AG09319 (cell line): ENCODE data around the gene VASN.

Experiments
- DNase-seq: peaks from one replicate; pipeline ENCODE4 v3.0.0-alpha.2; 2010; ENCODE audit warnings: low read depth; ENCODE audit errors: extremely low read depth
- TF ChIP-seq, protein P1 (sequence below): IDR thresholded peaks from 2 replicates; pipeline ENCODE4 v1.5.1; 2011; ENCODE audit warnings: low read depth, mild to moderate bottlenecking, inconsistent platforms, low read length, moderate library complexity

The VASN gene

GRCh38 chr16:4359914-4360313, 11.7 kb upstream of the VASN start:
- TF ChIP-seq, protein P1, sequence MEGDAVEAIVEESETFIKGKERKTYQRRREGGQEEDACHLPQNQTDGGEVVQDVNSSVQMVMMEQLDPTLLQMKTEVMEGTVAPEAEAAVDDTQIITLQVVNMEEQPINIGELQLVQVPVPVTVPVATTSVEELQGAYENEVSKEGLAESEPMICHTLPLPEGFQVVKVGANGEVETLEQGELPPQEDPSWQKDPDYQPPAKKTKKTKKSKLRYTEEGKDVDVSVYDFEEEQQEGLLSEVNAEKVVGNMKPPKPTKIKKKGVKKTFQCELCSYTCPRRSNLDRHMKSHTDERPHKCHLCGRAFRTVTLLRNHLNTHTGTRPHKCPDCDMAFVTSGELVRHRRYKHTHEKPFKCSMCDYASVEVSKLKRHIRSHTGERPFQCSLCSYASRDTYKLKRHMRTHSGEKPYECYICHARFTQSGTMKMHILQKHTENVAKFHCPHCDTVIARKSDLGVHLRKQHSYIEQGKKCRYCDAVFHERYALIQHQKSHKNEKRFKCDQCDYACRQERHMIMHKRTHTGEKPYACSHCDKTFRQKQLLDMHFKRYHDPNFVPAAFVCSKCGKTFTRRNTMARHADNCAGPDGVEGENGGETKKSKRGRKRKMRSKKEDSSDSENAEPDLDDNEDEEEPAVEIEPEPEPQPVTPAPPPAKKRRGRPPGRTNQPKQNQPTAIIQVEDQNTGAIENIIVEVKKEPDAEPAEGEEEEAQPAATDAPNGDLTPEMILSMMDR = no peak
- no peak for DNase-seq

- TF ChIP-seq, protein P1 = no peak
- DNase-seq = no peak
These were observed 11.1 kb upstream of the VASN start for GRCh38 chr16:4360538-4361021.

GRCh38 chr16:4361033-4361943, 10.4 kb upstream of the VASN start:
- no peak for DNase-seq
- TF ChIP-seq, protein P1 = no peak

GRCh38 chr16:4361944-4362311, 9.7 kb upstream of the VASN start:
- no peak for DNase-seq
- TF ChIP-seq, protein P1 = no peak

- TF ChIP-seq, protein P1 = no peak
- DNase-seq = no peak
These were observed 9.0 kb upstream of the VASN start for GRCh38 chr16:4362476-4363135.

DNA sequence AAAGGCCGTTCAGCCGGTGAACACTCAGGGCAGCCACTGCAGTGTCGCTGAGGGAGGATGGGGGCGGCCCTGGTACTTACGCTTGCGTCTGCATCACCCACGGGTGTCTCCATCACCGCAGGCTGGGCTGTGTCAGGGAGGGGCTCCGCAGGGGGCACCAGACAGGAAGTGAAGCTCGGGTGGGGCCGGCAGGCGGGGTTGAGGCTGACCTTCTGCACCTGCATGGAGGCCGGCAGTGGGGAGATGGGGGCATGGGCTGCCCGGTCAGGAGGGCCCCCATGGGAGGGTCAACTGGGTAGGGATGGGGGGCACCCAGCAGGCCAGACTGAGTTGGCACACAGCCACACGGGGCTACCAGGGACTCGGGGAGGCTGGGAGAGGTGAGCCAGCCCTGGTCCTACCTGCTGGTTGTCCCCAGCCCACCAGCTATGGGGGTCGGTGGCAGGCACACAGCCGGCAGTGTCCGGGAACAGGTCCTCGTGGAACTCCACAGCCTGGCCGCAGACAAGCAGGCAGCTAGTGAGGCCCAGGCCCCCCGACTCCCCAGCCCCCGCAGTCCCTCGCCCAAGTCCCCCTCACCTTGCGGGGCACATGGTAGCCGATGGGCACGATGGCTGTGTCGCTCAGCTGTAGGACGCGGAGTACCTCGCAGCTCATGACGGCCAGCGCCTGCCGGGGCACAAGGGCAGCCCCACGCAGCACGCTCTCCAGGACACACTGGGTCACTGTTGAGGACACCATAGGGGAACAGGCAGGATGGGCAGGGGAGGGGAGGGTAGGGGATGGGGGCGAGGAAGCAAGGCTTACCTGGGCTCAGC, 7.2 kb upstream of the VASN start:
- DNase-seq = no peak
- TF ChIP-seq, protein P1 = no peak
